Measurements from ENCODE around the gene DSCAML1.
A peak's percentile ranks its signal among the peaks of the same experiment; 100 is the strongest.

Gene DSCAML1

GRCh38 chr11:117607449-117607848 is 189.6 kb downstream of the DSCAML1 start:
- DNase-seq (ENCODE audit: low spot score) = no peak

- DNase-seq (ENCODE audit: low spot score) = no peak
These were observed 190.2 kb downstream of the DSCAML1 start for GRCh38 chr11:117606790-117607189.

GRCh38 chr11:117606211-117606610 is 190.8 kb downstream of the DSCAML1 start:
- no peak for DNase-seq (ENCODE audit: low spot score)

- DNase-seq (ENCODE audit: low spot score) = no peak
These were observed 191.7 kb downstream of the DSCAML1 start for GRCh38 chr11:117605331-117605730.

GRCh38 chr11:117604336-117604995 is 192.6 kb downstream of the DSCAML1 start:
- no peak for DNase-seq (ENCODE audit: low spot score)

GRCh38 chr11:117603932-117604331 is 193.1 kb downstream of the DSCAML1 start:
- DNase-seq (ENCODE audit: low spot score) = no peak

GRCh38 chr11:117601006-117601708 is 195.9 kb downstream of the DSCAML1 start:
- no peak for DNase-seq (ENCODE audit: low spot score)

GRCh38 chr11:117600234-117600783 is 196.7 kb downstream of the DSCAML1 start:
- no peak for DNase-seq (ENCODE audit: low spot score)

GRCh38 chr11:117597071-117597470 is 199.9 kb downstream of the DSCAML1 start:
- DNase-seq (ENCODE audit: low spot score) = peak; percentile 20

GRCh38 chr11:117595440-117595839 is 201.6 kb downstream of the DSCAML1 start:
- DNase-seq (ENCODE audit: low spot score) = no peak

- no peak for DNase-seq (ENCODE audit: low spot score)
These were observed 202.3 kb downstream of the DSCAML1 start for GRCh38 chr11:117594721-117595120.

GRCh38 chr11:117593065-117593464 is 204.0 kb downstream of the DSCAML1 start:
- DNase-seq (ENCODE audit: low spot score) = no peak

GRCh38 chr11:117591316-117592039 is 205.5 kb downstream of the DSCAML1 start:
- no peak for DNase-seq (ENCODE audit: low spot score)

GRCh38 chr11:117589063-117589462 is 208.0 kb downstream of the DSCAML1 start:
- DNase-seq (ENCODE audit: low spot score) = no peak

GRCh38 chr11:117588166-117588810 is 208.7 kb downstream of the DSCAML1 start:
- no peak for DNase-seq (ENCODE audit: low spot score)

GRCh38 chr11:117587416-117587815 is 209.6 kb downstream of the DSCAML1 start:
- DNase-seq (ENCODE audit: low spot score) = no peak

GRCh38 chr11:117586392-117586791 is 210.6 kb downstream of the DSCAML1 start:
- DNase-seq (ENCODE audit: low spot score) = no peak

GRCh38 chr11:117585631-117586030 is 211.4 kb downstream of the DSCAML1 start:
- DNase-seq (ENCODE audit: low spot score) = no peak

- peak; percentile 7 for DNase-seq (ENCODE audit: low spot score)
These were observed 212.8 kb downstream of the DSCAML1 start for GRCh38 chr11:117584056-117584830.

- DNase-seq (ENCODE audit: low spot score) = no peak
These were observed 213.8 kb downstream of the DSCAML1 start for GRCh38 chr11:117583063-117583801.

- no peak for DNase-seq (ENCODE audit: low spot score)
These were observed 214.6 kb downstream of the DSCAML1 start for GRCh38 chr11:117582433-117582832.
